ENCODE measurements around the gene MIAT. TPM values are rescaled to one million over a fixed set of nuclear protein-coding genes. Genes with fewer than 3 reads are reported as not detected.

MIAT gene
- total RNA-seq, 3 donors from 2014 or later: 3.4 to 11.4 (median 9.8) TPM

DNA sequence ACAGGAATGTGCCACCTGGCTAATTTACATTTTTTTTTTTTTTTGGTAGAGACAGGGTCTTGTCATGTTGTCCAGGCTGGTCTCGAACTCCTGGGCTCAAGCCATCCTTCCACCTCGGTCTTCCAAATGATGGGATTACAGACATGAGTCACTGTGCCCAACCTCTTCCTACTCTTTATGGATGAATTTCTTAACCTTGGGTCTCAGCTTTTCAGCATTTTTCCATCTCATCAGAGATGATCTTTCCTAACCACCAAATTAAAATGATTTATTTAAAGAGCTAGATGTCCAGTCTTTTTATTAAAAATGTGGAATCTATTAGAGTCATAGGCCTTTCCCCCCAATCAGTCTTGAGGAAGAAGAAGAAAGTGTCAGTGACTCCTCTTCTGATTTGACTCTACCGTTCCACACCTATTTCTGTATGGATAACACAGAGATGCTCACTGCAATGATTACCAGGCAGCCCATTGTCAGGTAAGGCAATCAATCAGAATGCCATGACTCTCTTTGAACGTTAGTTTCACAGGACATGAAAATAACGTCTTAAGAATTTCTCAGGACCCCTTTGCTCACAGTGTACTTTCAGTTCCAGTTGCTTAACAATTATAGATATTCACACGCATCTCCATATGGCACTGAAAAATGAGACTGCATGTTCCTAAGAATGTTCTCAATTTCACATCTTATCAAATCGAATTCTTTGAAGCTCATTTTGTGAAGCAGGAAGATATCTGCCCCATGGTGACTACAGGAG, 51.0 kb downstream of the MIAT start:
- Mint-ChIP-seq H3K36me3 (ENCODE audit: insufficient read depth) (peaks cover 41% of the 10 kb centered on the region), H3K27me3 (ENCODE audit: low read depth) (no peaks in the 10 kb centered on the region), H3K4me1 (ENCODE audit: low read depth) (peaks cover 39% of the 10 kb centered on the region)

DNA sequence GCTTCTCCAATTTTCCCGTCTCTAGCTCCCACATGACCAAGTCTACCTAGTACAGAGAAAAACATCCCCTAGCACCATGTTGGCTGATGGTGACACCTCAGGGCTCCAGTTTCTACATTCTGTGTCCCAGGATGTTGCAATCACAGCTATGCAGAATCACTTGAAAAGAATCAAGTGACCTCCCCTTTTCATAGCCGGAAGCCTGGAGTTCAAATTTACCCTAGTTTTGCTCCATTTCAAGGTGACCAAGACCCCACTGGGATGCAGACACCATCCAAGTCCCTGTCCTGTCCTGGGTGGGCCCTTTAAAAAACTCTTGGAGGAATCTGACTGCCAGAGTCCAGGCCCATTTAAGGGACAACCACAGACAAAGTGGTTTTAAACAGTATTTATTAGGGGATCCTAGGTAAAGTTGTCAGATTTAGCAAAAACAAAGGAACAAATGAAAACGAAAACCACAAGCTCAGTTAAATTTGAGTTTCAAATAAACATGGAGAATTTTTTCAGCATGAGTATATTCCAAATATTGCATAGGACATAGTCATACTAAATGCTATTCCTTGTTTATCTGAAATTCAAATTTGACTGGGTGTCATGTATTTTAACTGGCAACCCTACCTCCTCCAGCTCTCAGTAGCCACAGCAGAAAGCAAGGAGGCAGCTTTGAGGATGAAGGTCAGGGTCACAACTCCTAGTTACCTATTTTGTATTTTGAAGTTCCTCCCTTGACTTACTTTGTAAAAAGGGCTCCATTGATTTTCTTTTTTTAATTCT, 52.4 kb downstream of the MIAT start:
- Mint-ChIP-seq H3K9me3 (peaks cover 5% of the 10 kb centered on the region), H3K4me1 (ENCODE audit: low read depth) (peaks cover 41% of the 10 kb centered on the region)

More for the DNA sequence above, 51.0 kb downstream of the MIAT start:
- ATAC-seq: no peak
- DNase-seq: no peak
- H3K4me3 Mint-ChIP-seq: no peak overlapping the region
- peaks cover 5% of the 10 kb centered on the region for H3K9me3 Mint-ChIP-seq

DNA sequence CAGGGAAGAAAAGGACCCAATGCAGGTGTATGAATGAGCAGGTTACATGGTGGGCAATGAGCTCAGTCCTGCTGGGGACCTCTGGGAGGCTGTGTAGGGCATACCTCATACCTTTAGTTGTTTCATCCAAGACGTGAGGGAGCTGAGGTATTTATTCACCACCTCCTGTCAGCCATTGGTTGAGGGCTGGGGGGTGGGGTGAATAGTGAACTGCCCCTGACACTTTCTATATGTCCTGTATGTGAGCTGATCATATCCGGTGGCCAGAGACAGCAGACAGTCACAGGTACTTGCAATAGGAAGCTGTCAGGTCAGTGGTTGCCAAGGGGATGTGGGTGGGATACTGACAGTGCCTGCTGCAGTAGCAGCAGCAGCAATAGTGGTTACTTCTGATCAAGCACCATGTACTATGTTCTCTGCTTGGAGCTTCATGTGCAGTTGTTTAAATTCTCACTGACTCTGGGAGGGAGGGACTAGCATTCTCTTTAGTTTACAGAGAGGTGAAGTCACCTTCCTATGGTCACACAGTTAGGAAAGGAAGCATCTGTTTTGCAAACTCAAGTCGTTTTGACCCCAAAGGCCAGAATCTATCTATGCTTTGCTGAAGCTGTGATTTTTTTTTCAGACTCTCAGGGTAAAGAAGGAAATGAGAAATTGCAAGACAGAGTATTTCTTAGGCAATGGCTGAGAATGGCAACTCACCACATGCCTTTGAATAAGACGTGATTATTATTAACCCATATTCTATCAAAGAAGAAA, 54.0 kb downstream of the MIAT start:
- no peak for DNase-seq
- peaks cover 32% of the 10 kb centered on the region for H3K4me1 Mint-ChIP-seq (ENCODE audit: low read depth)
- peaks cover 45% of the 10 kb centered on the region for H3K36me3 Mint-ChIP-seq (ENCODE audit: insufficient read depth)
- no peak overlapping the region for H3K4me3 Mint-ChIP-seq
- ATAC-seq: no peak
- H3K9me3 Mint-ChIP-seq: peaks cover 5% of the 10 kb centered on the region
- no peaks in the 10 kb centered on the region for H3K27me3 Mint-ChIP-seq (ENCODE audit: low read depth)

More for the DNA sequence above, 52.4 kb downstream of the MIAT start:
- no peak for DNase-seq
- Mint-ChIP-seq H3K27me3 (ENCODE audit: low read depth) (no peaks in the 10 kb centered on the region), H3K4me3 (no peak overlapping the region), H3K36me3 (ENCODE audit: insufficient read depth) (peaks cover 46% of the 10 kb centered on the region)
- no peak for ATAC-seq

DNA sequence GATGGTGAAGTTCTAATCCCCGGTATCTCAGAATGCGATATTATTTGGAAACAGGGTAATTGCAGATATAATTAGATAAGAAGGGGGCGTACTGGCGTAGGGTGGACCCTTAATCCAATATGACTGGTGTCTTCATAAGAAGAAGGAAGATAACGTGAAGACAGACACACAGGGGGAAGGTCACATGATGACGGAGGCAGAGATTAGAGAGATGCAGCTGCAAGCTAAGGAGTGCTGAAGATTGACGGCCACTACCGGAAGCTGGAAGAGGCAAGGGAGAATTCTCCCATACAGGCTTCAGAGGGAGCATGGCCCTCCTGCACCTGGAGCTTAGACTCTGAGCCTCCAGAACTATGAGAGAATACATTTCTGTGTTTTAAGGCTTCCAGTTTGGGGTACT, 54.8 kb downstream of the MIAT start:
- Mint-ChIP-seq H3K4me1 (ENCODE audit: low read depth) (peaks cover 32% of the 10 kb centered on the region), H3K36me3 (ENCODE audit: insufficient read depth) (peaks cover 47% of the 10 kb centered on the region), H3K27me3 (ENCODE audit: low read depth) (no peaks in the 10 kb centered on the region), H3K4me3 (no peak overlapping the region), H3K9me3 (peaks cover 4% of the 10 kb centered on the region)
- DNase-seq (no peak), ATAC-seq (no peak)

GRCh38 chr22:26713823-26714449, 56.5 kb downstream of the MIAT start:
- H3K36me3 Mint-ChIP-seq (ENCODE audit: insufficient read depth): peaks cover 36% of the 10 kb centered on the region
- no peaks in the 10 kb centered on the region for H3K9me3 Mint-ChIP-seq
- ATAC-seq: no peak
- H3K27me3 Mint-ChIP-seq (ENCODE audit: low read depth): no peaks in the 10 kb centered on the region
- DNase-seq: no peak
- no peak overlapping the region for H3K4me3 Mint-ChIP-seq
- peaks cover 27% of the 10 kb centered on the region for H3K4me1 Mint-ChIP-seq (ENCODE audit: low read depth)

DNA sequence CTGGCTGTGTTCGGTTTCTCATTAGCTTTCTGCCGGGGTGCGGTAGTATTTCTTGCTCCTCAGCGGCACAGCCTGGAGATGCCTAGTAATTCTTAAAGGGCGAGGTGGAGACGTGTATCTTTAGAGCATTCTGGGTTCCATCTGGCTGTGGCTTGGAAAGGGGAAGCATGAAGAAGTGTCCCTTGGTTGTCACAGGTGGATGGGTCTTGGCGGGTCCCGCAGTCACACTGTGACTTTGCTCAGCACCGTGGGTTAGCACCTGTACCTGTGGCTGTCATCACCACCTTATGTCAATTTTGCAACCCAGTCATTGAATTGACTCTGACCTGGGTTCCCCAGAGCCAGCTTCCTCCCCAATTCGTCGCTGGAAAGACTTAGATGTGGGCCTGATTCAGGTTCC, 57.6 kb downstream of the MIAT start:
- Mint-ChIP-seq H3K4me1 (ENCODE audit: low read depth) (peaks cover 27% of the 10 kb centered on the region), H3K9me3 (no peaks in the 10 kb centered on the region), H3K27me3 (ENCODE audit: low read depth) (no peaks in the 10 kb centered on the region), H3K36me3 (ENCODE audit: insufficient read depth) (peaks cover 41% of the 10 kb centered on the region), H3K4me3 (no peak overlapping the region)
- DNase-seq (no peak), ATAC-seq (no peak)

GRCh38 chr22:26715392-26715936, 58.1 kb downstream of the MIAT start:
- ATAC-seq (no peak), DNase-seq (no peak)
- Mint-ChIP-seq H3K27me3 (ENCODE audit: low read depth) (no peaks in the 10 kb centered on the region), H3K4me1 (ENCODE audit: low read depth) (peaks cover 25% of the 10 kb centered on the region), H3K36me3 (ENCODE audit: insufficient read depth) (peaks cover 44% of the 10 kb centered on the region), H3K9me3 (no peaks in the 10 kb centered on the region), H3K4me3 (no peak overlapping the region)

GRCh38 chr22:26718488-26718887, 61.1 kb downstream of the MIAT start:
- DNase-seq (no peak), ATAC-seq (no peak)
- H3K36me3 Mint-ChIP-seq (ENCODE audit: insufficient read depth): peaks cover 52% of the 10 kb centered on the region
- H3K4me3 Mint-ChIP-seq: no peak overlapping the region
- no peaks in the 10 kb centered on the region for H3K27me3 Mint-ChIP-seq (ENCODE audit: low read depth)
- no peaks in the 10 kb centered on the region for H3K9me3 Mint-ChIP-seq
- peaks cover 7% of the 10 kb centered on the region for H3K4me1 Mint-ChIP-seq (ENCODE audit: low read depth)

GRCh38 chr22:26718905-26719304, 61.5 kb downstream of the MIAT start:
- no peaks in the 10 kb centered on the region for H3K27me3 Mint-ChIP-seq (ENCODE audit: low read depth)
- no peak for ATAC-seq
- peaks cover 51% of the 10 kb centered on the region for H3K36me3 Mint-ChIP-seq (ENCODE audit: insufficient read depth)
- peaks cover 6% of the 10 kb centered on the region for H3K4me1 Mint-ChIP-seq (ENCODE audit: low read depth)
- no peak overlapping the region for H3K4me3 Mint-ChIP-seq
- no peaks in the 10 kb centered on the region for H3K9me3 Mint-ChIP-seq
- no peak for DNase-seq

- H3K4me3 Mint-ChIP-seq: no peak overlapping the region
- H3K9me3 Mint-ChIP-seq: no peaks in the 10 kb centered on the region
- peaks cover 58% of the 10 kb centered on the region for H3K36me3 Mint-ChIP-seq (ENCODE audit: insufficient read depth)
- H3K27me3 Mint-ChIP-seq (ENCODE audit: low read depth): no peaks in the 10 kb centered on the region
- H3K4me1 Mint-ChIP-seq (ENCODE audit: low read depth): no peaks in the 10 kb centered on the region
- DNase-seq (no peak), ATAC-seq (no peak)
Measured at GRCh38 chr22:26722159-26722558, 64.8 kb downstream of the MIAT start.

GRCh38 chr22:26724414-26724813, 67.0 kb downstream of the MIAT start:
- ATAC-seq: no peak
- DNase-seq: no peak
- Mint-ChIP-seq H3K36me3 (ENCODE audit: insufficient read depth) (peaks cover 61% of the 10 kb centered on the region), H3K27me3 (ENCODE audit: low read depth) (no peaks in the 10 kb centered on the region), H3K4me1 (ENCODE audit: low read depth) (no peaks in the 10 kb centered on the region), H3K9me3 (no peaks in the 10 kb centered on the region), H3K4me3 (no peak overlapping the region)

- no peaks in the 10 kb centered on the region for H3K27me3 Mint-ChIP-seq (ENCODE audit: low read depth)
- H3K4me3 Mint-ChIP-seq: no peak overlapping the region
- no peaks in the 10 kb centered on the region for H3K9me3 Mint-ChIP-seq
- no peaks in the 10 kb centered on the region for H3K4me1 Mint-ChIP-seq (ENCODE audit: low read depth)
- H3K36me3 Mint-ChIP-seq (ENCODE audit: insufficient read depth): peaks cover 62% of the 10 kb centered on the region
- no peak for ATAC-seq
- no peak for DNase-seq
Measured at GRCh38 chr22:26725012-26725676, 67.8 kb downstream of the MIAT start.
